Gastrocnemius medialis (tissue), 4 donors: Measurements from ENCODE around the gene SEPTIN12.

ENCODE experiments used
- POLR2A ChIP-seq, 2 donors: fragments of 450-650 bp; IDR thresholded peaks; one replicate each; pipeline ENCODE4 v1.6.1; 2017; ENCODE audit warnings: antibody characterized with exemption in 2 of 2, mild to moderate bottlenecking in 2 of 2, moderate library complexity in 2 of 2
- TF ChIP-seq, protein P1 (sequence below), 5 experiments: fragments of 450-650 bp in 3 of 5; fragments of 200-600 bp in 2 of 5; sonication (generic) in 2 of 5; IDR thresholded peaks in 4 of 5; conservative IDR thresholded peaks in 1 of 5; 1 replicate in 4 of 5; 2 replicates in 1 of 5; pipeline ENCODE4 v1.5.1; 2016 to 2019; ENCODE audit warnings: antibody characterized with exemption in 5 of 5, mild to moderate bottlenecking in 3 of 5, moderate library complexity in 3 of 5

DNA sequence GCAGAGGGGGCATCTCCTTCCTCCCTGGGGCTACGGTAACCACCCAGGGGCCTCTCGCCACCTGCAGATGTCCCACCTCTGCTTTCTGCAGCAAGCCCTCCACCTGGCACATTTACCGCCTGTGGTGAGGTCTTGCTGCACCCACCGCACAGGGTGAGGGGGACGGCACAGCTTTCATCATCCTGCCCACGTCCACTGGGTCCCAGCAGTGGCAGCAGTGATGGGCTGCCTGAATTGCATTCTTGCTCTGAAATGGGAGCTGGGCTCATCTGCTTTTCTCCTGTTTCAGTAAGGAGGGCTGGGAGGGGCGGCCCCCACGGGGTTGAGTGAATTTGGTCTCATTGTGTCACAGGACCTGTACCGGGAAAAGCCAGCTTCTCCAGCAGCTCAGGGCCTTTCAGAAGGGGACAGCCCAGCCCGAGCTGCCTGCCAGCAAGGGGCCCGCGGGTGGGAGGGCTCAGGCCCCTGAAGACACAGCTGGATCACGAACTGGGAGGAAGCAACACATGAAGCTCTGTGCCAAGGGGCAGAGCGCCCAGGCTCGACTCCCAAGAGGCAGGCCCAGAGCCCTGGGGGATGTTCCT lies 41.1 kb downstream of the SEPTIN12 start:
- TF ChIP-seq, protein P1, sequence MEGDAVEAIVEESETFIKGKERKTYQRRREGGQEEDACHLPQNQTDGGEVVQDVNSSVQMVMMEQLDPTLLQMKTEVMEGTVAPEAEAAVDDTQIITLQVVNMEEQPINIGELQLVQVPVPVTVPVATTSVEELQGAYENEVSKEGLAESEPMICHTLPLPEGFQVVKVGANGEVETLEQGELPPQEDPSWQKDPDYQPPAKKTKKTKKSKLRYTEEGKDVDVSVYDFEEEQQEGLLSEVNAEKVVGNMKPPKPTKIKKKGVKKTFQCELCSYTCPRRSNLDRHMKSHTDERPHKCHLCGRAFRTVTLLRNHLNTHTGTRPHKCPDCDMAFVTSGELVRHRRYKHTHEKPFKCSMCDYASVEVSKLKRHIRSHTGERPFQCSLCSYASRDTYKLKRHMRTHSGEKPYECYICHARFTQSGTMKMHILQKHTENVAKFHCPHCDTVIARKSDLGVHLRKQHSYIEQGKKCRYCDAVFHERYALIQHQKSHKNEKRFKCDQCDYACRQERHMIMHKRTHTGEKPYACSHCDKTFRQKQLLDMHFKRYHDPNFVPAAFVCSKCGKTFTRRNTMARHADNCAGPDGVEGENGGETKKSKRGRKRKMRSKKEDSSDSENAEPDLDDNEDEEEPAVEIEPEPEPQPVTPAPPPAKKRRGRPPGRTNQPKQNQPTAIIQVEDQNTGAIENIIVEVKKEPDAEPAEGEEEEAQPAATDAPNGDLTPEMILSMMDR (IDR thresholded peaks at IDR 0.05 in 4 of 5, conservative IDR thresholded peaks at IDR 0.05 in 1 of 5): no peak
- TF ChIP-seq POLR2A (IDR thresholded peaks at IDR 0.05): no peak
